ENCODE data around the gene KRTAP9-8. TPM values are rescaled to one million over a fixed set of nuclear protein-coding genes. Genes with fewer than 3 reads are reported as not detected.

The KRTAP9-8 gene
- total and polyA plus RNA-seq, 2 of the 4 experiments (the other 2 are of a cell fraction), result not detected

DNA sequence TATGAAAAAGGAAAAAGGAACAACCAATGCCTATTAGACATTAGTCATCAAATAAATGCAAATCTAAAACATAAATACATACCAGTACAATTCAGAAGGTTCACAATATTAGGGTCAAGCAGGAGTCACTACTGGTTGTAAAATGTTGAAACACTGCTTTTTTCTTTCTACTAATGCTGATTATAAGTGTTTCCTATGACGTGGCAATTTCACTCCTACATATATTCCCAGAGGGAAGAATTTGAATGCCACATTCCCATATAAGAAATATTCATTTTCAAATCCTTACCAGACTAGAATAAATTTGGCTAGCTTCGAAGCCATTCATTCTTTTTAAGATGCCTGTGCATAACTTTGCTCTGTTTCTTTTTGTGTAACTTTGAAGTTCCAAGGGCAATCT is 14.0 kb upstream of the KRTAP9-8 start:
- WGBS, 2 experiments (ENCODE audit: extremely low coverage in 2 of 2, insufficient read length in 1 of 2), result no CpG with 5 or more reads among the region's 2 CpGs

More for the DNA sequence above, 14.0 kb upstream of the KRTAP9-8 start:
- TF ChIP-seq, protein P1, sequence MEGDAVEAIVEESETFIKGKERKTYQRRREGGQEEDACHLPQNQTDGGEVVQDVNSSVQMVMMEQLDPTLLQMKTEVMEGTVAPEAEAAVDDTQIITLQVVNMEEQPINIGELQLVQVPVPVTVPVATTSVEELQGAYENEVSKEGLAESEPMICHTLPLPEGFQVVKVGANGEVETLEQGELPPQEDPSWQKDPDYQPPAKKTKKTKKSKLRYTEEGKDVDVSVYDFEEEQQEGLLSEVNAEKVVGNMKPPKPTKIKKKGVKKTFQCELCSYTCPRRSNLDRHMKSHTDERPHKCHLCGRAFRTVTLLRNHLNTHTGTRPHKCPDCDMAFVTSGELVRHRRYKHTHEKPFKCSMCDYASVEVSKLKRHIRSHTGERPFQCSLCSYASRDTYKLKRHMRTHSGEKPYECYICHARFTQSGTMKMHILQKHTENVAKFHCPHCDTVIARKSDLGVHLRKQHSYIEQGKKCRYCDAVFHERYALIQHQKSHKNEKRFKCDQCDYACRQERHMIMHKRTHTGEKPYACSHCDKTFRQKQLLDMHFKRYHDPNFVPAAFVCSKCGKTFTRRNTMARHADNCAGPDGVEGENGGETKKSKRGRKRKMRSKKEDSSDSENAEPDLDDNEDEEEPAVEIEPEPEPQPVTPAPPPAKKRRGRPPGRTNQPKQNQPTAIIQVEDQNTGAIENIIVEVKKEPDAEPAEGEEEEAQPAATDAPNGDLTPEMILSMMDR (conservative IDR thresholded peaks at IDR 0.05; ENCODE audit: low read depth, low read length), result no peak
- TF ChIP-seq RCOR1 (IDR thresholded peaks at IDR 0.05; ENCODE audit: insufficient replicate concordance, low read length) (no peak), MAFK (IDR thresholded peaks at IDR 0.05; ENCODE audit: low read depth, low read length) (no peak), USF2 (IDR thresholded peaks at IDR 0.05; ENCODE audit: low read depth, low read length) (no peak), NFE2L2 (IDR thresholded peaks at IDR 0.05; ENCODE audit: low read depth, low read length) (0 out of 2 replicates have a peak, but pooled peaks have one; percentile 14)
- TF ChIP-seq, protein P2, sequence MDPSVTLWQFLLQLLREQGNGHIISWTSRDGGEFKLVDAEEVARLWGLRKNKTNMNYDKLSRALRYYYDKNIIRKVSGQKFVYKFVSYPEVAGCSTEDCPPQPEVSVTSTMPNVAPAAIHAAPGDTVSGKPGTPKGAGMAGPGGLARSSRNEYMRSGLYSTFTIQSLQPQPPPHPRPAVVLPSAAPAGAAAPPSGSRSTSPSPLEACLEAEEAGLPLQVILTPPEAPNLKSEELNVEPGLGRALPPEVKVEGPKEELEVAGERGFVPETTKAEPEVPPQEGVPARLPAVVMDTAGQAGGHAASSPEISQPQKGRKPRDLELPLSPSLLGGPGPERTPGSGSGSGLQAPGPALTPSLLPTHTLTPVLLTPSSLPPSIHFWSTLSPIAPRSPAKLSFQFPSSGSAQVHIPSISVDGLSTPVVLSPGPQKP (IDR thresholded peaks at IDR 0.05; ENCODE audit: borderline replicate concordance, low read depth, low read length), result no peak
- no peaks in the 10 kb centered on the region for H3K79me1 ChIP-seq (ENCODE audit: low read depth in 1 of 2, low read length in 2 of 2)
- H2BK15ac ChIP-seq (ENCODE audit: low read depth, low read length), result no peak overlapping the region
- H2AK9ac ChIP-seq (replicated peaks; ENCODE audit: low read depth, low read length, poor library complexity), result no peak overlapping the region
- no peak overlapping the region for H4K91ac ChIP-seq (ENCODE audit: insufficient read depth, low read depth, low read length)
- no peaks in the 10 kb centered on the region for H4K20me1 ChIP-seq (ENCODE audit: insufficient read depth, low read length)
- H3K4ac ChIP-seq (ENCODE audit: low read depth, low read length), result no peak overlapping the region
- no peak overlapping the region for H4K5ac ChIP-seq (ENCODE audit: low read depth, low read length)
- H4K8ac ChIP-seq (ENCODE audit: low read depth in 2 of 2, low read length in 2 of 2), result no peak overlapping the region
- DNase-seq, result peak; percentile 35
- H3K9ac ChIP-seq (ENCODE audit: low read depth, low read length), result no peak overlapping the region
- no peaks in the 10 kb centered on the region for H3K36me3 ChIP-seq (ENCODE audit: control insufficient read depth, insufficient read depth, low read length)
- H3K18ac ChIP-seq (ENCODE audit: low read depth, low read length), result no peak overlapping the region
- no peak overlapping the region for H2AK5ac ChIP-seq (ENCODE audit: low read depth, low read length)
- H2BK120ac ChIP-seq (ENCODE audit: low read depth, low read length), result no peak overlapping the region
- no peaks in the 10 kb centered on the region; the same call in 1 of the 2 replicates for H3K9me1 ChIP-seq (ENCODE audit: insufficient read depth, low read length)
- peaks cover 4% of the 10 kb centered on the region; the same call in 1 of the 2 replicates for H3K27me3 ChIP-seq (ENCODE audit: control insufficient read depth, insufficient read depth, low read length)
- intact Hi-C loops (cut with micrococcal nuclease) (no loop called here), in situ Hi-C loops (cut with MboI; ENCODE audit: low sequenced_read_pairs) (no loop called here), dilution Hi-C loops (cut with HindIII; ENCODE audit: low sequenced_read_pairs, unreplicated experiment) (no loop called here)
- H3K4me3 ChIP-seq (ENCODE audit: insufficient read depth, low read depth, low read length), result no peak overlapping the region
- ChIA-PET POLR2A (ENCODE audit: unreplicated experiment) (no interaction called here), CTCF (no interaction called here)
- H3K23ac ChIP-seq (ENCODE audit: low read depth, low read length), result no peak overlapping the region
- no peaks in the 10 kb centered on the region for H3K4me1 ChIP-seq (ENCODE audit: control insufficient read depth, insufficient read depth, low read length)
- H2BK5ac ChIP-seq (ENCODE audit: low read depth, low read length, poor library complexity, severe bottlenecking), result no peak overlapping the region
- H3K4me2 ChIP-seq (ENCODE audit: low read depth, low read length), result no peak overlapping the region
- no peak overlapping the region for H2BK20ac ChIP-seq (ENCODE audit: low read depth, low read length)
- no TSS peak for BruUV-seq (replicated peaks)
- H3K9me3 ChIP-seq (ENCODE audit: control insufficient read depth, insufficient read depth, low read length), result no peaks in the 10 kb centered on the region
- H3K56ac ChIP-seq (ENCODE audit: extremely low read depth, insufficient read depth, low read length), result no peak overlapping the region
- no peak overlapping the region for H2AFZ ChIP-seq (replicated peaks; ENCODE audit: low read length, poor library complexity)
- H3K27ac ChIP-seq (ENCODE audit: insufficient read depth, low read length), result no peak overlapping the region
- H3K14ac ChIP-seq (replicated peaks; ENCODE audit: low read depth, low read length), result no peak overlapping the region
- ATAC-seq (ENCODE audit: low read depth), result no peak
